Subcutaneous adipose tissue (tissue), 4 donors: ENCODE data around the gene GFOD1. TPM values are rescaled to one million over a fixed set of nuclear protein-coding genes. Genes with fewer than 3 reads are reported as not detected.

Experiments
- CTCF ChIP-seq: fragments of 450-650 bp; IDR thresholded peaks from one replicate; pipeline ENCODE4 v1.5.1; 2016; ENCODE audit warnings: low read depth, mild to moderate bottlenecking, control low read depth, antibody characterized with exemption, moderate library complexity
- total RNA-seq, 4 donors: library from RNA; depleted of rRNA; stranded (reverse); fragments of >200 nt; gene quantifications; one replicate each; pipeline ENCODE4 v1.1.0, GENCODE V29; 2016

The GFOD1 gene
- total RNA-seq, 4 donors from 2014 or later, result 26.2 to 68.9 (median 29.1) TPM

GRCh38 chr6:13427316-13427715 is 60.1 kb downstream of the GFOD1 start:
- TF ChIP-seq CTCF, result no peak

- no peak for TF ChIP-seq CTCF
These were observed 61.2 kb downstream of the GFOD1 start for GRCh38 chr6:13425943-13426931.

GRCh38 chr6:13425270-13425873 is 62.0 kb downstream of the GFOD1 start:
- TF ChIP-seq CTCF, result no peak

- TF ChIP-seq CTCF, result no peak
These were observed 64.1 kb downstream of the GFOD1 start for GRCh38 chr6:13423252-13423651.

GRCh38 chr6:13422681-13423221 is 64.6 kb downstream of the GFOD1 start:
- TF ChIP-seq CTCF, result no peak

GRCh38 chr6:13421425-13422059 is 65.9 kb downstream of the GFOD1 start:
- TF ChIP-seq CTCF, result no peak

- no peak for TF ChIP-seq CTCF
These were observed 67.1 kb downstream of the GFOD1 start for GRCh38 chr6:13420269-13420668.
